ENCODE data around the gene TMEFF1.

Gene TMEFF1

GRCh38 chr9:100441911-100442361 is 31.0 kb upstream of the TMEFF1 start:
- Histone ChIP-seq H3K4me1 (ENCODE audit: insufficient read depth, poor library complexity, severe bottlenecking) (no peaks in the 10 kb centered on the region), H3K9me3 (ENCODE audit: severe bottlenecking) (no peaks in the 10 kb centered on the region), H3K27me3 (ENCODE audit: insufficient read depth, poor library complexity, severe bottlenecking) (no peaks in the 10 kb centered on the region), H3K4me3 (ENCODE audit: severe bottlenecking) (no peak overlapping the region), H3K36me3 (ENCODE audit: low read depth) (peaks cover 52% of the 10 kb centered on the region), H3K27ac (ENCODE audit: poor library complexity, severe bottlenecking) (no peak overlapping the region)
- DNase-seq (ENCODE audit: low spot score) (no peak), ATAC-seq (ENCODE audit: low read depth) (no peak)
- TF ChIP-seq CTCF (IDR thresholded peaks at IDR 0.05; ENCODE audit: poor library complexity, severe bottlenecking): no peak

GRCh38 chr9:100443781-100444768 is 28.9 kb upstream of the TMEFF1 start:
- Histone ChIP-seq H3K4me3 (ENCODE audit: severe bottlenecking) (no peak overlapping the region), H3K9me3 (ENCODE audit: severe bottlenecking) (no peaks in the 10 kb centered on the region), H3K36me3 (ENCODE audit: low read depth) (peaks cover 65% of the 10 kb centered on the region), H3K27me3 (ENCODE audit: insufficient read depth, poor library complexity, severe bottlenecking) (no peaks in the 10 kb centered on the region), H3K4me1 (ENCODE audit: insufficient read depth, poor library complexity, severe bottlenecking) (no peaks in the 10 kb centered on the region), H3K27ac (ENCODE audit: poor library complexity, severe bottlenecking) (no peak overlapping the region)
- TF ChIP-seq CTCF (IDR thresholded peaks at IDR 0.05; ENCODE audit: poor library complexity, severe bottlenecking): no peak
- DNase-seq (ENCODE audit: low spot score): no peak
- no peak for ATAC-seq (ENCODE audit: low read depth)

GRCh38 chr9:100445161-100445902 is 27.6 kb upstream of the TMEFF1 start:
- ATAC-seq (ENCODE audit: low read depth) (no peak), DNase-seq (ENCODE audit: low spot score) (no peak)
- Histone ChIP-seq H3K4me1 (ENCODE audit: insufficient read depth, poor library complexity, severe bottlenecking) (no peaks in the 10 kb centered on the region), H3K27ac (ENCODE audit: poor library complexity, severe bottlenecking) (no peak overlapping the region), H3K9me3 (ENCODE audit: severe bottlenecking) (no peaks in the 10 kb centered on the region), H3K4me3 (ENCODE audit: severe bottlenecking) (no peak overlapping the region), H3K27me3 (ENCODE audit: insufficient read depth, poor library complexity, severe bottlenecking) (no peaks in the 10 kb centered on the region), H3K36me3 (ENCODE audit: low read depth) (peaks cover 65% of the 10 kb centered on the region)
- TF ChIP-seq CTCF (IDR thresholded peaks at IDR 0.05; ENCODE audit: poor library complexity, severe bottlenecking): no peak

GRCh38 chr9:100445903-100446549 is 26.9 kb upstream of the TMEFF1 start:
- peaks cover 71% of the 10 kb centered on the region for H3K36me3 ChIP-seq (ENCODE audit: low read depth)
- no peak overlapping the region for H3K27ac ChIP-seq (ENCODE audit: poor library complexity, severe bottlenecking)
- ATAC-seq (ENCODE audit: low read depth) (no peak), DNase-seq (ENCODE audit: low spot score) (no peak)
- no peaks in the 10 kb centered on the region for H3K9me3 ChIP-seq (ENCODE audit: severe bottlenecking)
- no peak for TF ChIP-seq CTCF (IDR thresholded peaks at IDR 0.05; ENCODE audit: poor library complexity, severe bottlenecking)
- no peak overlapping the region for H3K4me3 ChIP-seq (ENCODE audit: severe bottlenecking)
- no peaks in the 10 kb centered on the region for H3K27me3 ChIP-seq (ENCODE audit: insufficient read depth, poor library complexity, severe bottlenecking)
- H3K4me1 ChIP-seq (ENCODE audit: insufficient read depth, poor library complexity, severe bottlenecking): no peaks in the 10 kb centered on the region

All from RWPE2 (cell line).